NB4 (cell line): ENCODE data around the gene BTC.

ENCODE experiments used
- DNase-seq: peaks from one replicate; pipeline ENCODE4 v3.0.0; 2010; ENCODE audit warnings: low read depth
- H3K4me3 ChIP-seq: one replicate; pipeline ENCODE4 v1.5.1; 2011; ENCODE audit warnings: mild to moderate bottlenecking, low read depth, low read length, moderate library complexity
- CTCF ChIP-seq: IDR thresholded peaks from one replicate; pipeline ENCODE4 v1.5.1; 2012; ENCODE audit warnings: low read depth, low read length
- MAX ChIP-seq: IDR thresholded peaks from 2 replicates; pipeline ENCODE4 v1.6.1; 2011; ENCODE audit warnings: low read depth, low read length
- MYC ChIP-seq: IDR thresholded peaks from 2 replicates; pipeline ENCODE4 v1.6.1; 2011; ENCODE audit warnings: low read depth, low read length
- POLR2A ChIP-seq: IDR thresholded peaks from 2 replicates; pipeline ENCODE4 v1.6.1; 2011; ENCODE audit warnings: mild to moderate bottlenecking; ENCODE audit not compliant: insufficient read length; ENCODE audit errors: extremely low read depth

BTC gene

GRCh38 chr4:74793757-74794381 is 454 bp downstream of the BTC start:
- DNase-seq: no peak
- TF ChIP-seq MYC (no peak), MAX (no peak), POLR2A (no peak), CTCF (no peak)
- H3K4me3 ChIP-seq: no peak overlapping the region

- TF ChIP-seq MAX (no peak), MYC (no peak), POLR2A (no peak), CTCF (no peak)
- H3K4me3 ChIP-seq: no peak overlapping the region
- no peak for DNase-seq
Measured at GRCh38 chr4:74790652-74791051, 3.7 kb downstream of the BTC start.

- no peak overlapping the region for H3K4me3 ChIP-seq
- no peak for TF ChIP-seq MAX
- TF ChIP-seq MYC: no peak
- no peak for TF ChIP-seq CTCF
- TF ChIP-seq POLR2A: no peak
- no peak for DNase-seq
Measured at GRCh38 chr4:74789518-74789917, 4.8 kb downstream of the BTC start.

GRCh38 chr4:74777531-74777930 is 16.8 kb downstream of the BTC start:
- no peak overlapping the region for H3K4me3 ChIP-seq
- DNase-seq: no peak
- TF ChIP-seq MAX (no peak), MYC (no peak), POLR2A (no peak), CTCF (no peak)

GRCh38 chr4:74772783-74773182 is 21.5 kb downstream of the BTC start:
- no peak for TF ChIP-seq CTCF
- no peak for TF ChIP-seq POLR2A
- no peak for TF ChIP-seq MAX
- no peak for TF ChIP-seq MYC
- no peak for DNase-seq
- H3K4me3 ChIP-seq: no peak overlapping the region

- TF ChIP-seq MYC (no peak), CTCF (no peak), MAX (no peak), POLR2A (no peak)
- H3K4me3 ChIP-seq: no peak overlapping the region
- no peak for DNase-seq
Measured at GRCh38 chr4:74772106-74772505, 22.2 kb downstream of the BTC start.
